Cardiac muscle cell (in vitro differentiated cells and primary cell): ENCODE data around the gene LRIG1. TPM values are rescaled to one million over a fixed set of nuclear protein-coding genes. Genes with fewer than 3 reads are reported as not detected.

Experiments used
- DNase-seq, 2 donors: peaks; one replicate each; pipeline versions ENCODE4 v3.0.0 to v3.0.0-alpha.2; 2010 to 2017; ENCODE audit warnings: low read depth in 1 of 2, low spot score in 1 of 2
- H3K27ac ChIP-seq: fragments of 200-600 bp; sonication (generic); 2 replicates; pipeline ENCODE4 v1.5.1; 2016
- H3K27me3 ChIP-seq: fragments of 200-600 bp; sonication (generic); 2 replicates; pipeline ENCODE4 v1.6.0; 2016; ENCODE audit warnings: control low read depth
- H3K36me3 ChIP-seq: fragments of 200-600 bp; sonication (generic); 2 replicates; pipeline ENCODE4 v1.5.1; 2016; ENCODE audit warnings: control low read depth
- H3K4me1 ChIP-seq: fragments of 200-600 bp; sonication (generic); 2 replicates; pipeline ENCODE4 v1.8.1; 2017; ENCODE audit warnings: low read depth, mild to moderate bottlenecking, mixed run types
- H3K4me3 ChIP-seq: fragments of 200-600 bp; sonication (generic); 2 replicates; pipeline ENCODE4 v1.5.1; 2016; ENCODE audit warnings: mild to moderate bottlenecking
- H3K9me3 ChIP-seq: fragments of 200-600 bp; sonication (generic); 2 replicates; pipeline ENCODE4 v1.5.1; 2017; ENCODE audit warnings: low read depth, mild to moderate bottlenecking, control low read depth
- CTCF ChIP-seq: IDR thresholded peaks from 2 replicates; pipeline ENCODE4 v1.5.1; 2012; ENCODE audit warnings: low read depth, mild to moderate bottlenecking, low read length
- polyA plus RNA-seq: library from polyadenylated mRNA; unstranded; fragments of >200 nt; fragmentation: Nextera tagmentation; extraction: Ambion mirVana; gene quantifications from 2 replicates; pipeline ENCODE4 v1.2.1, GENCODE V29; 2016
- total RNA-seq: library from RNA; depleted of rRNA; stranded (reverse); fragments of >200 nt; gene quantifications from 2 replicates; pipeline ENCODE4 v1.2.3, GENCODE V29; 2016

Gene LRIG1
- total and polyA plus RNA-seq, 2 experiments from 2014 or later = 27.8 to 51.1 TPM

GRCh38 chr3:66415867-66416428 is 84.9 kb downstream of the LRIG1 start:
- no peak for TF ChIP-seq CTCF
- H3K36me3 ChIP-seq = no peaks in the 10 kb centered on the region
- H3K27me3 ChIP-seq = no peaks in the 10 kb centered on the region
- peaks cover 22% of the 10 kb centered on the region for H3K4me1 ChIP-seq
- no peaks in the 10 kb centered on the region for H3K9me3 ChIP-seq
- H3K4me3 ChIP-seq = no peak overlapping the region
- DNase-seq = peak in 1 of 2 donors; percentile 40
- peak overlapping the region; percentile 67 for H3K27ac ChIP-seq

DNA sequence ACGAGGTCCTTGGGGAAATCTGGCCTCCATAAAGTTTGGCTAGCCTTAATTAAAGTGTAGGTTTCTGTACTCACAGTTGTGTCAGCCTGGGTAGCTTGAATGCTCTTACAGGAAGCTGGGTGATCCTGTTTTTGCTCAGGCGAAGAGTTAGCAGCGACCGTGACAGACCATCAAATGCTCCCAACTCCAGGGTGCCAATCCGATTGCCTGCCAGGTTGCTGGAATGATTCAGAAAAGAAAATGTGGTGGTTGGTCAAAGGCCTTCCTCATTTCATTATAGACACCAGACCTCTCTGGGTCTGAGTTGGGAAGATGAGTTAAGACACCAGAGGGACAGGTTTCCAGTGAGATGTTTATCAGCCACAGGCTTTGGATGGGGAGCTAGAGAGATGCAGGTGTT is 86.0 kb downstream of the LRIG1 start:
- Histone ChIP-seq H3K27ac (no peak overlapping the region), H3K4me1 (peaks cover 31% of the 10 kb centered on the region), H3K9me3 (no peaks in the 10 kb centered on the region), H3K4me3 (no peak overlapping the region), H3K36me3 (no peaks in the 10 kb centered on the region), H3K27me3 (no peaks in the 10 kb centered on the region)
- no peak for TF ChIP-seq CTCF
- DNase-seq = no peak

- Histone ChIP-seq H3K36me3 (no peaks in the 10 kb centered on the region), H3K4me1 (peaks cover 32% of the 10 kb centered on the region), H3K27me3 (no peaks in the 10 kb centered on the region), H3K27ac (no peak overlapping the region), H3K9me3 (no peaks in the 10 kb centered on the region), H3K4me3 (no peak overlapping the region)
- no peak for TF ChIP-seq CTCF
- peak in 1 of 2 donors; percentile 28 for DNase-seq
Measured at GRCh38 chr3:66413151-66413751, 87.6 kb downstream of the LRIG1 start.

- no peak overlapping the region for H3K4me3 ChIP-seq
- no peak for DNase-seq
- no peaks in the 10 kb centered on the region for H3K9me3 ChIP-seq
- no peak for TF ChIP-seq CTCF
- no peak overlapping the region for H3K27ac ChIP-seq
- no peaks in the 10 kb centered on the region for H3K27me3 ChIP-seq
- no peaks in the 10 kb centered on the region for H3K36me3 ChIP-seq
- peaks cover 32% of the 10 kb centered on the region for H3K4me1 ChIP-seq
Measured at GRCh38 chr3:66411961-66412887, 88.6 kb downstream of the LRIG1 start.

DNA sequence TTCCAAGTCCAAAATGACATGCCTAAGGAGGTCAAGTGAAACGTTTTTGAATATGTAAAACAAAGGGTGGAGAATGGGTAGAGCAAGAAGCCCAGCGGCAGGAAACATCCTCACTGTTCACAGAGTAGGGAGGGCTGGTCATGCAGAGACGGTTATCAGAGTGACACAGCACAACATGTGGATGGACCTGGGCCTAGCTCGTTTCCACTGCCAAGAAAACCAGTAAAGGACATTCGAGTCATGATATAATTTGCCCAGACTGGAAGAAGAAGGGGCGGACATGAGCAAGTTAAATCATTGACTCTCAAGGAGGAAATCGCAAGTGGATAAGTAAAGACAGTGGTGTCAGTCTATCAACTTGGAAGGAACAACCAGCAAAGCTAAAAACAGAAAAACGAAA is 89.3 kb downstream of the LRIG1 start:
- Histone ChIP-seq H3K4me1 (peaks cover 28% of the 10 kb centered on the region), H3K36me3 (no peaks in the 10 kb centered on the region), H3K27ac (peak overlapping the region; percentile 36), H3K9me3 (no peaks in the 10 kb centered on the region), H3K4me3 (no peak overlapping the region), H3K27me3 (no peaks in the 10 kb centered on the region)
- DNase-seq = no peak
- no peak for TF ChIP-seq CTCF
